ENCODE measurements around the gene P2RX2.

P2RX2 gene

DNA sequence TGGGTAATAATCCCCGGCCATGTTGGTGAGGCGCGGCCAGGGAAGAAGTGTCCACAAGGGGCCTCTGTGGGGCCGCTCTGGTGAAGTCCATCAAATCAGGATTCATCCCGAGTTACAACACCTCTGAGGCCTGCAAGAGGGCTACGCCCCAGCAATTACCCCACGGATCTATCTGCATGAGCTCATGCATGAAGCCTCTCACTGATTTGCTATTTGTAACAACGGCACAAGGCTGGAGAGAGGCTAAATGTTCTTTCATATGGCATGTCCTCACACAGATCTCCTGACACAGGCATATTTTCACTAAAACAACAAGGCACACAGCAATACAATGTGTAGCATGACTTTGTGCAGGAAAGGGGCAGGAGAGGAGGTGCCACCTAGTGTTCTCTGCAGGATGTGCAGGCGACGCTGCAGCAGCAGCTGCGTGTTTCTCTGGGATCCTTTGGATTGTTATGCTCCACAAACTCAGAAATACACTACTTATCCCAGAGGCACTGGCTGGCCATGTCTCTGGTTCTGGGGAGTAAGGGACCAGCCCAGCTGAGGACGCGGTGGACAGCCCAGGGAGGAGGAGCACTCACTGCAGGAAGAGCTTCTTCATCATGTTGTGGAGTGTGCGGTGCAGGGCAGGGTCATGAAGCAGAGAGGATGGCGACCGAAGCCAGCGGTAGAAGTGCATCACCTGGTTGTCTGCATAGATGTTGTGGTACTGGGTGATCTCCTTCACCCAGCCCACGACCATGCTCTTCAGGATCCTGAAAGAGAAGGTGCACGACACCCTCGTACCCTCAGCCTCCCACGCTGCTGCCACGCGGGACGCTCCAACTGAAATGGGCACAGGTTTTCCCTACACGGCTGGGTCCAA lies 20.2 kb downstream of the P2RX2 start:
- ATAC-seq (replicated peaks): peak; percentile 55 to 61
- no peak for DNase-seq
- peaks cover 8 to 15% of the 10 kb centered on the region in 2 donors for H3K4me1 Mint-ChIP-seq
- H3K27me3 Mint-ChIP-seq: no peaks in the 10 kb centered on the region
- H3K9me3 Mint-ChIP-seq: no peaks in the 10 kb centered on the region
- no peak overlapping the region for H3K27ac Mint-ChIP-seq
- H3K4me3 Mint-ChIP-seq: no peak overlapping the region
- peaks cover 62 to 85% of the 10 kb centered on the region in 2 donors for H3K36me3 Mint-ChIP-seq

DNA sequence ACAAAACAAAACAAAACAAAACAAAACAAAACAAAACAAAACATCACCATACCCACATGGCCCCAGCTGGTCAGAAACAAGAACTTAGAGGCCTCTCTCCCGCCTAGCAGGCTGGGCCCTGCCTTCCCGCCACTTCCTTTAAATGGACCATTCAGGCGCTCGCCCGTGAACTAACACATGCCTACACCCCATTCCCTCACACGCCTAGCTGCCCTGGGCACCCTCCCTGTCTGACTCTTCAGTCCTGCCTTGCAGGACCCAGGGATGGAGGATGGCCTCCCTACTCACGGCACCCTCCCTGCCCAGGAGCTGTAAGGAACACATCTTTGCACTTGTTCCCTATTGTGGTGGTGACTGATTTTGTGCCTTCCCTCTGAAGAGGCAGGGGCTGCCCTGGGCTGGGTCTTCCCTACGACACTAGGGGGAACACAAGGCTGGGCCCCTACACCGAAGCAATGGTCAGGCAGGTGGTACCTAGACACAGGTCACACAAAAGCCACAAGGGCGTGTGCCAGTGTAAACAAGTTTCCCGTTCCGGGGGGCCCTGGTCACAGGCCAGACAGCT lies 21.5 kb downstream of the P2RX2 start:
- H3K4me1 Mint-ChIP-seq: peaks cover 0 to 6% of the 10 kb centered on the region in 2 donors
- peaks cover 57 to 78% of the 10 kb centered on the region in 2 donors for H3K36me3 Mint-ChIP-seq
- no peak overlapping the region for H3K27ac Mint-ChIP-seq
- H3K27me3 Mint-ChIP-seq: no peaks in the 10 kb centered on the region
- H3K9me3 Mint-ChIP-seq: no peaks in the 10 kb centered on the region
- H3K4me3 Mint-ChIP-seq: no peak overlapping the region
- ATAC-seq (replicated peaks) (no peak), DNase-seq (no peak)

DNA sequence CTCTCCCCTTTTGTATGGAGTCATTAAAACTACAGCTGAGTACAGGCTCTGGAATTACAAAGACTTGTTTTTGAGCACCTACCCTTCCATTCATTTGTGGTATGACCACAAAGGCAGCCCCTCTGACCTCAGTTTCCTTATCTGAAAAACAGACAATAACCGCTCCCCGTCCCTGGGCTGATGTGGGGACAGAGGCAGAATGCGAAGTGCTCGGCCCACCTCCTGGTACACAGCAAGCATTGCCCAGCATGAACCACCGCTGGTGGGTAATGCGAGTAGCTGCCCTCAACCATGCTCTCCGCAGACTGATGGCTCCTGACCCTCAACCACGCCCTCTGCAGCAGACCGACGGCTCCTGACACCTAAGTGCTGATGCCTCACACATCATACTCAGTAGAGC lies 22.4 kb downstream of the P2RX2 start:
- no peaks in the 10 kb centered on the region for H3K9me3 Mint-ChIP-seq

DNA sequence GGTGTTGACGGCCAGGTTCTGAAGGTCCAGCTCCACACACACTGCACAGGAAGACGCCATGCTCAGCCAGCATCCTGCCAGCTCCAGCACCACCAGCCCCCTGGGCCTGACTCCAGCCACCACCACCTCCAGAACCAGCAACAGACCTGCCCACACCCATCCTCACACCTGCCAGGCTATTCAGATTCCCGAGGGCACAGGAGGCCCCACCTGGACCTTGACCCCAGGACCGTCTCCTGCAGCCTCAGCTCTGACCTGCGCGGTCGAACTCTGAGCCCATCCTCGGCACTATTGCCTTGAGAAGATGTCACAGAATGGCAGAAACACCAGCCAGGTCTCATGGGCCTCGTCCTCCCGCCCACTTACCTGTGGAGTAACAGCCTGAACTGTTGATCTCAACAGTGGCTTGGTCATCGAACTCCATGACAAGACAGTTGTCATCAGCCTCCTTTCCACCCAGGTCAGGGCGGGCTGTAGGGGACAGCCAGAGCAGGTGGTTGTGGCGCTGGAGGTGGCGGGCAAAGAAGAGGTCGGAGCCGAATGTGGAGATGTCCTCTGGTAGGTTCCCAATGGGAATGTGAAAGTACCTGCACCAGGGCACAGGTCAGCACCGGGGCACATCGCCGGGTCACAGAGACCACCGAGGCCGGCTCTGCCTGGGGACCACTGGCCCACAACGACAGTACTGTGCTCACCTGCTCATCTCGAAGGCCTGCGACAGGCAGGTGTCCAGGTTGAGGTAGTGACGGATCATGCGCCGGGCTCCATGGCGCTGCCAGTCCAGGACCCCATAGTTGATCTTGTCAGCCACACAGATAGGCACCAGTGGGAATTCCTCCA lies 23.5 kb downstream of the P2RX2 start:
- no peak for DNase-seq
- H3K27me3 Mint-ChIP-seq: no peaks in the 10 kb centered on the region
- no peak for ATAC-seq (replicated peaks)
- H3K9me3 Mint-ChIP-seq: no peaks in the 10 kb centered on the region
- no peak overlapping the region for H3K4me3 Mint-ChIP-seq
- no peaks in the 10 kb centered on the region for H3K4me1 Mint-ChIP-seq
- H3K27ac Mint-ChIP-seq: peak overlapping the region; percentile 31
- peaks cover 44 to 67% of the 10 kb centered on the region in 2 donors for H3K36me3 Mint-ChIP-seq

More for the DNA sequence above, 22.4 kb downstream of the P2RX2 start:
- Mint-ChIP-seq H3K36me3 (peaks cover 49 to 72% of the 10 kb centered on the region in 2 donors), H3K27me3 (no peaks in the 10 kb centered on the region), H3K4me1 (no peaks in the 10 kb centered on the region), H3K27ac (no peak overlapping the region), H3K4me3 (no peak overlapping the region)
- DNase-seq (no peak), ATAC-seq (replicated peaks) (no peak)

DNA sequence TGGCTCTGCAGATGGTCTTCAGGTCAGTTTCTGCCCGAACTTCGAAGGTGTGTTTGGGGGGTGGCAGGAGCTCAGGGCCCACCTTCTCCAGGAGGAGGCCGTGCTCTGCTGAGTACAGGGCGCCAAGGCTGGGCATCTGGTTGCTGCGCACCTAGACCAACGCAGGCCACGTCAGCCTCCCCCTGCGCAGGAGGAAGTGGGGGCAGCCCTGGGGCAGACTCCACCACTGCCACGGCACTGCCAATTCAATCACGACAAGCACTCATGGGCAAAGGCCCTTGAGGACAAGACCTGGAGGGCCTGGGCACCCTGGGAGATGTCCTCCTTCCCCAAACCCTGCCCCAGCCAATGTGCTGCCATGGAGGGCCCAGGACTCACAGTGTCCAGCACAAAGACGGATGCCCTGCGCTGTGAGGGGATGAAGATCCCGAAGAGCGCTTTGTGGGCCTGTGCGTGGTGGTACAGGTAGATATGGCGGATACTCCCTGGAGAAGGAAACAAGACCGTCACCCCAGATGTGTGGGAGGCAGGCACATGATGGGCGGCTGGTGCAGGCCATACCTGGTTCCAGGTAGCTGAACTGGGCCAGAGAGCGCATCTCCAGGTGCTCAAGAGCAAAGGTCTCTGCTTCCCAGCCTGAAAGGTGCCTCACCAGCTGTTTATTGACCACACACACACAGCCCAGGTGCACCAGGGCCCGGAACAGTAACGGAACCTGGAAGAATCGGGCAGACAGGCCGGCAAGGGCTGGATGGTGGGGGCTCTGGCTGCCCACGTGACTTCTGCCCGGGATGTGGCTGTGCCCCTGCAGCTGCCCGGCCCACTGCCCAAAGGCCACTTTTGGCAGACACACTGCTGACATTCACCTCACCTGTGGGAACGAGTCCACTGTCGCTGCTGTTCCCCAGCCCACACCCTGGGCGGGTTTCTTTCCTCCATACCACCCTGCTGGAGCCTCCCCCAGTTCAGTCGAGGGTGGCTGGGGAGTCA lies 24.6 kb downstream of the P2RX2 start:
- Mint-ChIP-seq H3K9me3 (no peaks in the 10 kb centered on the region), H3K4me1 (no peaks in the 10 kb centered on the region), H3K27ac (peak overlapping the region; percentile 47), H3K27me3 (no peaks in the 10 kb centered on the region), H3K4me3 (no peak overlapping the region), H3K36me3 (peaks cover 41 to 65% of the 10 kb centered on the region in 2 donors)
- no peak for ATAC-seq (replicated peaks)
- DNase-seq: no peak

DNA sequence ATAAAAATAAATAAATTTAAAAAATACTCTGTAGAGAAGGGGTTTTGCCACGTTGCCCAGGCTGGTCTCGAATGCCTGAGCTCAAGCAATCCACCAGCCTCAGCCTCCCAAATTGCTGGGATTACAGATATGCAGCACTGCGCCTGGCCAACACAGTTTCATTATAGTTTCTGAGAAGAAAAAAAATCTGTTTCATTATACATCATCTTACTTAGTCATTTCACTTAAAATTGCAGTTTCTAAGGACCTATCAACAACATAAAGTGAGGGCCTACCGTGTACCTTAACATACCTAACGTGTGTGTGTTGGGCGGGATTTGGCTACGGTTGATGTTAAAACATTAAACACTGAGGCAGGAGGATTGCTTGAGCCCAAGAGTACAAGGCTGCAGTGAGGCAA lies 28.3 kb downstream of the P2RX2 start:
- Mint-ChIP-seq H3K27me3 (no peaks in the 10 kb centered on the region), H3K9me3 (no peaks in the 10 kb centered on the region), H3K4me1 (no peaks in the 10 kb centered on the region), H3K27ac (no peak overlapping the region), H3K4me3 (no peak overlapping the region), H3K36me3 (peaks cover 34 to 55% of the 10 kb centered on the region in 2 donors)
- DNase-seq (no peak), ATAC-seq (replicated peaks) (no peak)

DNA sequence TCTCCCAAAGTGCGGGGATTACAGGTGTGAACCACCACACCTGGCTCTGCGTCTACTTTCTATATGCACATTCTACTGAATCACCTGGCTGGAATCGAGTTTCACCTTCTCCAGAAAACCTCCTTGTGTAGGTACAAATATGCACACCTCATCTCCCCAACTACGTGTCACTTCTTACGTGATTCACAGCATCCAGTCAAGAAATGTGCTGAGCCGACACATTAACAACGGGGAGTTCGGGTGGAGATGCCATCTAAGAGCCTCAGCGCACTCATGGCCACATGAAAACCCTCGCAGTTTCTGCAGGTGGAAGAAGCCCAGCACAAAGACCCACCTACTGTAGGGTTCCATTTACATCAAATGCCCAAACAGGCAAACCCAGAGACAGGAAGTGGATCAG lies 29.3 kb downstream of the P2RX2 start:
- no peaks in the 10 kb centered on the region for H3K4me1 Mint-ChIP-seq
- H3K36me3 Mint-ChIP-seq: peaks cover 30 to 51% of the 10 kb centered on the region in 2 donors
- H3K9me3 Mint-ChIP-seq: no peaks in the 10 kb centered on the region
- no peak overlapping the region for H3K4me3 Mint-ChIP-seq
- H3K27ac Mint-ChIP-seq: no peak overlapping the region
- ATAC-seq (replicated peaks) (no peak), DNase-seq (no peak)
- no peaks in the 10 kb centered on the region for H3K27me3 Mint-ChIP-seq

DNA sequence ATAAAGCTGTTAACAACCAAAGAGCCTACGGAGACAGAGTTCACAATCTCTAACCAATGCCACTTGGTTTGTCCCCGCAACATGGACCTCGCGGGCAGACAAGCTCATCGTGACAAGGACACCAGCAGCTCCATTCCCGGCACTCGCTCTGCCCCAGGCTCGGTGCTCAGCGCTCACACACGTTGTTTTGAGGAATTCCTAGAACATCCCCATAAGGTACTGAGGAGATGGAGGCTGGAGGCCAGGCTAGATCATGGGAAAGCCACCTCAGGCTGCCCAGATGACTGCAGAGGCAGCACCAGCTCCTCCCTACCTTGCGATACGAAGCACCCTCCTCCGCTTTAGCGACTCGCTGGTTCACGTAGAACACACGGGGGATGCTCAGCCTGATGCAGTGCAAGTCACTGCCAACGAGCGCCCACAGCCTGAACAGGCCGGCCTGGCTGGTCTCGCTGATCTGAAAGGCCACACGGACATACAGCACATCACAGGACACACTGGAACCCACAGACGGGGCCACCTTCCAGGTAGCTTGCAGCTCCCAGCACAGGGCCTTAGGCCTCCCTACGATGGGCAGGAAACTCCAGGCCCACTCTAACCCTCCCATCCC lies 30.1 kb downstream of the P2RX2 start:
- Mint-ChIP-seq H3K4me3 (no peak overlapping the region), H3K27me3 (no peaks in the 10 kb centered on the region), H3K4me1 (no peaks in the 10 kb centered on the region), H3K36me3 (peaks cover 27 to 48% of the 10 kb centered on the region in 2 donors), H3K27ac (no peak overlapping the region), H3K9me3 (no peaks in the 10 kb centered on the region)
- ATAC-seq (replicated peaks) (no peak), DNase-seq (no peak)

DNA sequence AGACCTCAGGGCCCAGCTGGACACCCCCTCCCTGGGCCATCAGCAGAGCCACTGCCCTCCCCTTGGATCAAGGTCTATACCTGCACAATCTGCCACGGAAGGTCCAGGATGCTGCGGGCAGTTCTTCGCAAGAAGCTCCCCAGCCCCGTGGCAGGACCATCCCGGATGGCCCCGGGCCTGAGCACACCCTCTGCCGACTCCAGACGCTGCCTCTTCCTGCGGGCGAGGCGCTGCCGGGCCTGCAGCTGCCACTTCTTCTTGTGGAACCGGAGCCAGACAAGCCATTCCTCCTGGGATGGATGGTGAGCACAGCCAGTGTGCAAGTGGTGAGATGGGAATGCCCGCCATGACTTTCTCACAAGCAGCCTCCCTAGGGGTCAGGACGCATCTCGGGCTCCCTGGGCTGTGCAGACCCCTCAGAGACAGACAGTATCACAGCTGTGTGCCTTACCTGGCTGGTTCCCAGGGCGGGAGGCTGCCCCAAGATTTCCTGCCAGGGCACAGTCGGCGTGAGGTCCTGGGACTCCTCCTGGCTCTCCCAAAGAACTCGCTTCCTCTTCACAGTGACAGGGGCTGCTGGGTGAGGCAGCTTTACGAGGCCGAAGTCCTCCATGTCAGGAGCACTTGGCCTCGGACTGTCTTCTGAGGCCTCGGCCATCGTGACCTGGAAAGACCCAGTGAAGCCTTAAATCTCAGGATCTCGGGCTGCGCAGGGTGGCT lies 30.8 kb downstream of the P2RX2 start:
- no peaks in the 10 kb centered on the region for H3K27me3 Mint-ChIP-seq
- no peaks in the 10 kb centered on the region for H3K4me1 Mint-ChIP-seq
- H3K36me3 Mint-ChIP-seq: peaks cover 29 to 44% of the 10 kb centered on the region in 2 donors
- no peak overlapping the region for H3K27ac Mint-ChIP-seq
- no peak overlapping the region for H3K4me3 Mint-ChIP-seq
- ATAC-seq (replicated peaks) (no peak), DNase-seq (no peak)
- no peaks in the 10 kb centered on the region for H3K9me3 Mint-ChIP-seq

DNA sequence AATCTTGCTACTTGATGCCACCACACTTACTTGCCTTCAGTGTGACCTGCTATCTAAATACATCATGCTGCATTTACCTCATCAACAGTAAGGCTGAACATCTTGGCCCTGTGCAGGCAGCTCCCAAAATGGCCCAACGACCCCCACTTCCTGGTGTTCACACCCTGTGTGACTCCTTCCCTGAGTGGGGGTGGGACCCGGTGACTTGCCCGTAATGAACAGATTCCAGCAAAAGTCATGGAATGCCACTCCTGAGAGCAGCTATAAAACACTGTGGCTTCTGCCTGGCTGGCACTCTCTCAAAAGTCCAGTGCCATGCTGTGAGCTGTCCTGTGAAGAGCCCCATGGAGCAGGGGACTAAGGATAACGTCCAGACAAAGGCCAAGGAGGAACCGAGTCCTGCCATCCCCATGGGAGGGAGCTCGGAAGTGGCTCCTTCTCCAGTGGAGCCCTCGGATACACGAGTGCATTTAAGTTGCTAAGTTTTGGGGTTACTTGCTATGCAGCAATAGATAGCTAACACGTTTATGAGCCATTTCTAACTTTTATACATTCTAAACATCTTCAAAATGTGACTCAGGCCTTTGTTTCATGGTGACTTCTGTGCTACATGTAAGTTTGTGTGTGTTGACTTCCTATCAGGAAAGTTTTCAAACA lies 33.0 kb downstream of the P2RX2 start:
- Mint-ChIP-seq H3K27me3 (no peaks in the 10 kb centered on the region), H3K36me3 (peaks cover 28 to 45% of the 10 kb centered on the region in 2 donors), H3K4me3 (no peak overlapping the region), H3K27ac (no peak overlapping the region), H3K4me1 (no peaks in the 10 kb centered on the region), H3K9me3 (no peaks in the 10 kb centered on the region)
- ATAC-seq (replicated peaks): no peak
- DNase-seq: no peak

DNA sequence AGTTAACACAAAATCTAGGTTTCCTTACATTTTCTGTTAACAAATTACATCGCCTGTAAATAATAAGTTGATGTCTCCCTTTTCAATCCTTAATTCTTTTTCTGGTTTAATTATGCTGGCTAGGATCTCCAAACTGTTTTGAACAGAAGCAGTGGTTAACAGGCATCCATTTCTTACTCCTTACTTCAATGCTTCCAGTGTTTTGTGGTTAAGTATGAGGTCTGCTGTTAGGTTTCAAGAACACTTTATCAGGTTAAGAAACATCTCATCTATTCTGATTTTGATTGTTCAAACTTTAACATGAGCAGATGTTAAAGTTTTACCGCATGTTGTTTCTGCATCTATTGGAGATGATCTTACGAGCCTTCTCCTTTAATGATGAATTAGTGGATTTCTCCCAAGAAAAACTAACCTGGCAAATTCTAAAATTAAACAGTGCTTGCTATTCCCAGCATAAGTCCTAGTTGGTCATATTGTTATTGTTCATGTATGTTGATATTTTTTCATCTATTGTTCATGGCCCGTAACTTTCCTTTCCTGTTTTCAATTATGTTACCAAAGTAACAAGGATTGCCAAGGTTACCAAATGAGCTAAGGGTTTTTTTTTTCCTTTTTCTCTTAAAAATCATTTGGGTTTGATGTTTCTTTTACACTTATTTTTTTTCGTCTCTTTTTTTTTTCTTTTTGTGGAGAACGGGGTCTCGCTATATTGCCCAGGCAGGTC lies 35.2 kb downstream of the P2RX2 start:
- Mint-ChIP-seq H3K27ac (no peak overlapping the region), H3K9me3 (no peaks in the 10 kb centered on the region), H3K4me1 (no peaks in the 10 kb centered on the region), H3K36me3 (peaks cover 34 to 50% of the 10 kb centered on the region in 2 donors), H3K27me3 (no peaks in the 10 kb centered on the region), H3K4me3 (no peak overlapping the region)
- no peak for DNase-seq
- ATAC-seq (replicated peaks): no peak
